Stimulated activated CD4-positive, alpha-beta T cell treated with anti-CD3 and anti-CD28 coated beads, Interleukin-15, amount 100 ng/mL, for 24 hours (primary cell): Measurements from ENCODE around the gene PGS1.

Experiments used
- DNase-seq: peaks from one replicate; pipeline ENCODE4 v3.0.0-alpha.2; 2020

Gene PGS1

GRCh38 chr17:78346605-78347250, 31.7 kb upstream of the PGS1 start:
- no peak for DNase-seq

GRCh38 chr17:78347453-78347852, 31.0 kb upstream of the PGS1 start:
- DNase-seq: no peak

DNA sequence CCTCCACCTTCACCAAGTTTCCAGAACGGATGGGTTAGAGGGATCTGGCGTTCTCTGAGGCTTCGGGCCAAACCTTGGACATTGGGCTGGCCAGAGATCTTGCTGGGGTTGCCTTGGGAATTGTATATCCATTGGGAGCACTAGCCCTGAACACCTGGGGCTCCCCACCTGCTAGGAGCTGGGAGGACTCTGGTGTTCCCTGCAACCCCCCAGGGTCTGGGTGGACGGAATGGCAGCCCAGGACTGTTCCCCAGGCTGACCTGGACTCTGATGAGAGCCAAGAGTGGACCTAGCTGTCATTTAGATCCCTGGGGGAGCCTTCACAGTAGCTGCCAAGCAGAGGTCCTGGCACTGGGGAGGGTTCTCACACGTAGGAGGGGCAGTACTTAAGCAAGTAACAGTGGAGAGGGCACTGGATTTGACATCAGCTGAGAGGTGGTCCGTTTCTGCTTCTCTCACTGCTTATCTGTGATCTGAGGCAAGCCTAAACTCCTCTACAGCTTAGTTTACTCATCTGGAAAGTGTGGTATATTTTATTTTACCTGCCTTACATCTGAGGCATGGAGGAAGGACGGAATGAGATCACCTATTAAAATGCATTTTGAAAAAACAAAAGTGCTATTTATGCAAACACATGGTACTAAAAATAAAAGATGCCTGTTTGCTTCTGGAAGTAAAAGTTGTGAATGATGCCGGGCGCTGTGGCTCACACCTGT, 30.2 kb upstream of the PGS1 start:
- DNase-seq: no peak

DNA sequence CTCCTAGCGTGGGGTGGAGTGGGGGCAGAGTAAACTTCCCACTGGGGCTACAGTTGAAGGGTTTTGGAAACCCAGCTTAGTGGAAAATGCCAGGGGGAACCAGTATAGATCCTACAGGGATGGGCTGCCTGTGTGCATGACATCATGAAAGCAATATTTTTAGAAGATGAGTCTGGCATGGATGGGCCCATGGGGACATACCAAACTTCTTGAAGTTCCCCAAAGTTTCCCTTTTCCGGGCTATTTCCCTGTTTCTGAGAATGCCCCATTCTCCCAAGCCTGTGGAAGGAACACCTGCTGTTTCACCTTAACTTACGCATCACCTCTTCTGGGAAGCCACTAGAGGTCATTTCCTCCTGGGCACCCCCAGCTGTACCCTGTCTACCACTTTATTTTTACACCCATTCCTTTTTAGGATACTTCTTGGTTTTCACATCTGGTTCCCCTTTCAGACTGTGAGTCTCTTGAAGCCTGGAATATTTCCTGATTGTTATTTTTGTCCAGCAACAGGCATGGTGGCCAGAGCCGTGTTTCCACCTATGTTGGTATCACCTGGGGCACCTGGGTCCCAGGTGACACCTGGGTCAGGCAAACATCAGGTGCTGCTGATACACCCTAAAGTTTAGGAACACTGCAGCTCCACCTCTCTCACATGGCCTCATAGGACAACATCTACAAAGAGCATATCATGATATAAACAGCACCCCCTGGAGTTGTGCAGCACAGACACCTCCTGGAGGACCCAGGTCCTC, 28.4 kb upstream of the PGS1 start:
- DNase-seq: no peak

GRCh38 chr17:78351449-78352006, 26.9 kb upstream of the PGS1 start:
- no peak for DNase-seq

- DNase-seq: no peak
These were observed 24.6 kb upstream of the PGS1 start for GRCh38 chr17:78353834-78354233.

- DNase-seq: peak; percentile 36
These were observed 23.3 kb upstream of the PGS1 start for GRCh38 chr17:78355045-78355641.

GRCh38 chr17:78355701-78356100, 22.7 kb upstream of the PGS1 start:
- DNase-seq: no peak

DNA sequence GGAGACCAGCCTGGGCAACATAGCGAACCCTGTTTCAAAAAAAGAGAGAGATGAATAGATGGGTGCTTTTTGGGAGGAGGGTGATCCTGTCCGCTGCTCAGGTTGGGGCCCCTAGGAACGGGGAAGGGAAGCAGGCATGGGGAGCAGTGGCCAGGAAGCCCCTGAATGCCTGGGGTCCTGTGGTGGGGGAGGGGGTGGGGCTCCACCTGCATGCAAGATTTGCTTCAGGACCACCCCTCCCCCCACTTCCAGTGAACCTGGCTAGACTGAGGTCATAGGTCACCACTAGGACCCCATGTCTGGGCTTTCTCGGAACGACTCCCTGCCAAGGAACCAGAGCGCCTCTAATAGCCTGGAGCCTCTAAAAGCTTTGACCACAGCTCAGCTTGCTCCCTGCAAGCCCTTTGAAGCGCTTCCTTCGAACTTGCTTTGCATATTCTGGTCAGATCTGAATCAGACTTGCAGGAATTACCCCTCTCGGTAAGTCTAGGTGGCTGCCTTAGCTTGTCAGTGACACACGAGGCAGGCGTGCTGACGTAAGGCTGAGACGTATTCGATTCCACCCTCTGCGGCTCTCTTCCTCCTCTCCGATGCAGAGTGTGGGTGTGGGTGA, 22.2 kb upstream of the PGS1 start:
- peak; percentile 94 for DNase-seq

GRCh38 chr17:78357177-78357586, 21.3 kb upstream of the PGS1 start:
- DNase-seq: peak; percentile 40

DNA sequence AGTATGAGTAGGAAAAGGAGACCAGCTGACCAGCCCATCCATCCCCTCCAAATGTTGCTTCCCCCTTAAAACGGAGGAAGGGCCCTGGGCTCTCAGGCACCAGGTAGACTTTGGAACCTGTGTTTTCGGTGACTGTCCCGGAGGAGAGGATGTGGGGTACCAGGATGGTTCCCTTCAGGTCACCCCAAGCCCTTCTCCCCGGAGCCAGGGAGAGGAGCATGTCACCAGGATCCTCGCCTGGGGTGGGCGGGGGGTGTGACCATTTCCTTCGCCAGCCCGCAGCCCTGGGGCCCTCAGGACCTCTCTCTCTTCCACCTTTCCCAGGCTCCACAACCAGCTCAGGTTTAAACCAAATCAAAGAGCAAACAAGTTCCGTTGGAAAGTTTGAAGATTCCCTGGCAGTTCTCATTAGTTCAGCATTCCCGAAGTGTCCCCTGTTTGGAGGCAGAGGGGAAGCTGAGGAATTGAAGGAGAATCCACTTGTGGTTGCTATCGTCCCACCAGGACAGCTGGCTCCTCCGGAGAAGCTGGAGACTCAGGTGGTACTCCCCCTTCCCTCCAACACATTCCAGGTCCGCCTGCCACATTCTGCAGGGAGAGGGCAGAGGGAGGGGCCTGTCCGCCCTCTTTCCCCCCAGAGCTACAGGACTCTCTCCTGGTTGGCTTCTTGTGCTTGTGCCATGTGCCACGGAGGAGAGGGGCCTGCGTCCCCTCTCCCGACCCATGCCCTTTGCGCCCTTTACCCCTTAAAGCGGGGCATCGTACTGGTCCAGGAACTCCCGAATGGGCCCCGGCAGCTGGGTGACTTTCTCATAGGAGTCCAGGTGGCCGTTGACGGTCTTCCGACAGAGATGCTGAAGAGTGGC, 20.5 kb upstream of the PGS1 start:
- peak; percentile 46 for DNase-seq

DNA sequence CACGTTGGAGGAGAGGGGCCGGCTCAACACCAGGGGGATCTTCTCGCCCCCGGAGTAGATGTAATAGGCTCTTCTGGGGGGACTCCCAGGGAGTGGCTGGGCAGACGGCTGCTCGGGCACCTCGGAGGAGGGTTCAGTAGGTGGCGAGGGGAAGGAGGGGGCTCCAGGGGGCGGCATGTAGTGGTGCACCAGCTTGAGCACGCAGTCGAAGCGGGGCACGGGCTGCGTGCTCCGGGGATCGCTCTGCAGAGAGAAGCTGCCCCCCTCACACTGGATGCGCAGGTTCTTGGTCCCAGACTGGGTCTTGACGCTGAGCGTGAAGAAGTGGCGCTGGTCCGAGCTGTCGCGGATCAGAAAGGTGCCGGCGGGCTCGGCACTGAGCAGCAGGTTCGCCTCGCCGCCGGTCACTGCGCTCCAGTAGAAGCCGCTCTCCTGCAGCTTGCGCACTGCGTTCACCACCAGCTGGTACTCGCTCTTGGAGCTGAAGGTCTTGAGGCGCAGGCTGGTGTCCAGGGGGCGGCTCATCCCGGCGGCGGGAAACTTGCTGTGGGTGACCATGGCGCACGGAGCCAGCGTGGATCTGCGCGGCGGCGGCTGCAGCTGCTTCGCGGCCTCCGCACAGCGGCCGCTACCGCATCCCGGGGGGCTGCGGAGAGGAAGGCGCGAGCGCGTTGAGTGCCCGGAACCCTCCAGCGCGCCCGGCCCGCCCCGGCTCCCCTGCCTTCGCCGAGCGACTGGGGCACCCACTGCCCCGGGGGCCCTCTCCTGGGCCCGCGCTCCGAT, 19.7 kb upstream of the PGS1 start:
- peak; percentile 48 for DNase-seq

GRCh38 chr17:78359321-78359996, 19.0 kb upstream of the PGS1 start:
- peak; percentile 58 for DNase-seq

DNA sequence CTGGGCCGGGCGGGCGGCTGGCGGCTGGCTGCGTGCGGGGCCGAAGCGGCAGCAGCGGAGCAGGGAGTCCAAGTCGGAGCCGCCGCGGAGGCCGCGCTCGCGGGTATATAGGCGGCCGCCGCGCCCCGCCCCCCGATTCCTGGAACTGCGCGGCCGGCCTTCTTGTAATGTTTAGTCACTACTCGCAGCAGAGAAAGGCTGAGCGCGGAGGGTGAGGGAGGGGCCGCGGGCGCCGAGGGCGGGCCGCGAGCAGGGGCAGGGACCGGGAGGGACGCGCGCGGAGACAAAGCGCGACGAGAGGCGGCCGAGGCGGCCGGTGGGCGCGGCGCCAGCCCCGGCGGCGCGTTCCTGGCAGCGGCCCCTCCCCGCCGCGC, 18.5 kb upstream of the PGS1 start, which contains the start of gene SOCS3:
Gene SOCS3 (minus strand): TSS at position 81 of the 374 bp plus-strand sequence. CDS start 982 bp downstream, outside the sequence.
- peak; percentile 98 for DNase-seq

DNA sequence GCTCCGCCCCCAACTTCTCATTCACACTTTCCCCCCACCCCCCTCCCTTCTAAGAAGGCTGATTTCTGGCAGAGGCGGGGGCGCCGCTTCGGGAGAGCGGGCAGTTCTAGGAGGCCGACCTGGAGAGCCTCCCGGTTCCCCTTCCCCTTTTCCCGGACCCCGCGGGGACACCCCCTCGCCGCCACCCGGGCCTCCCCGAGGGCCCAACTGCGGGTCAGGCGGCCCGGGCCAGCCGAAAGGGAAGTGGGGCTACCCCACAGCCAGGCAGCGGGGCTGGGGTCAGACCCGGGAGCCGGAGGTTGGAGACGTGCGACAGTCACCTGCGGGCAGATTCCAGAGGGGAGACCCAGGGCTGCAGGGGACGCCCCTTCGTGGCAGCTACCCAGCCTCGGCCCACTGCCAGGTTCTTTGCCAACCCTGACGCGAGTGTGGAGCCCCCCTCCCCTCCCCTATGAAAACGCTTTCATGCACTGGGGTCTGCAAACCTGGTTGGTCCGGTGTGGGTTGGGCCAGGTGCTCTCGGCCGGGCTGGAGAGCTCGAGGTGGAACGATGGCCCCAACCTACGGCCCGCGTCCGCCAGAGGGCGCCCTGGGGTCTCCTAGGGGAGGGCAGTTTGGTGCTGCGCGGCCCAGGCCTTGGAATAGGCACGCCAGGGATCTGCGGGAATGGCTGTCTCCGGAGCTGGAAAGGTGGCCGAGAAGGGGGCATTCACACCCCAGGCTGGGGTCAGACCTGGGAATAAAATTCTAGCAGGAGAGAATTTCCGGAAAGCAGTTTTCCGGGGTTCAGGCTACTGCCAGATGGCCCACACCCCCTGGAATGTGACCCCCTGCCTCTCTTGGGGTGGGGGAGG, 17.9 kb upstream of the PGS1 start:
- peak; percentile 96 for DNase-seq

DNA sequence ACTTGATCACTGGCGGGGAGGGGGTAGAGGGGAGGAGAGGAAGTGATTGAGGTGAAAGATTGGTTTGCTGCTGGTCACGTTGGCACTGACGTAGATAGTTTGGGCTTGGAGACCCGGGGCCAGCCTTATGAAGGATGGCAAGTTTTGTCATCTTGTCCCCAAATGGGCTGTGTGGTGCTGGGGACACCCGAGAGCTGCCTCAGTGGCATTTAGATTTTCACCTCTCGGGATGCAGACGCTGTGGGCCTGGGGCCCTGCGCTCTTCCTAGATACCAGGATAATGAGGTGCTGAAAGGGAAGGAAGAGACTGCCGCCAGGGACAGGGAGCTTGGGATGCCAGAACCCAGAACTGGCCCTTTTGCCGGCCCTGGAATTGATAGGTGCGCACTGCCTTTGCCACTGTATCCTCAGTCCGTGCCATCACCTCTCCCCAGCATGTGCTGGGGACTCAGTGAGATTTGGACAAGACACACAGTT, 17.2 kb upstream of the PGS1 start:
- no peak for DNase-seq

GRCh38 chr17:78362232-78362631, 16.2 kb upstream of the PGS1 start:
- no peak for DNase-seq

- no peak for DNase-seq
These were observed 15.8 kb upstream of the PGS1 start for GRCh38 chr17:78362671-78363070.
